Measurements from ENCODE around the gene SERGEF.

SERGEF gene

DNA sequence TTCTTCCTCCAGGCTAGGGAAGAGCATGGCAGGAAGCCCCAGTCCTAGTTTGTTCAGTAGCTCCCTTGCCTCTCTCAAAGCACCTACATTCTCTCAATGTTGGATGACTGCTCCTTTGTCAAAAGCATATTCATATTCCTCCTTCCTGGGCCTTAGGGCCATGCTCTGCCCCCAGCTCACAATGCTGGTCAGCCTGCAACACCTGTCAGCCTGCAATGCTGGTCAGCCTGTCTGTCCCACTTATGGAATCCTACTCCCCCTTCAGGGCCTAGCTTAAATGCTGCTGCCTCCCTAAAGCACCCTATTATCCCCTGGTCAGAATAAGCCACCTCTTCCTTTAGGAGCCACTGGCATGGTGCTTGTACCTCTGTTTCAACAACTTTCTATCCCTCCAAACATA is 45.2 kb downstream of the SERGEF start:
- H3K27ac ChIP-seq = no peak overlapping the region

DNA sequence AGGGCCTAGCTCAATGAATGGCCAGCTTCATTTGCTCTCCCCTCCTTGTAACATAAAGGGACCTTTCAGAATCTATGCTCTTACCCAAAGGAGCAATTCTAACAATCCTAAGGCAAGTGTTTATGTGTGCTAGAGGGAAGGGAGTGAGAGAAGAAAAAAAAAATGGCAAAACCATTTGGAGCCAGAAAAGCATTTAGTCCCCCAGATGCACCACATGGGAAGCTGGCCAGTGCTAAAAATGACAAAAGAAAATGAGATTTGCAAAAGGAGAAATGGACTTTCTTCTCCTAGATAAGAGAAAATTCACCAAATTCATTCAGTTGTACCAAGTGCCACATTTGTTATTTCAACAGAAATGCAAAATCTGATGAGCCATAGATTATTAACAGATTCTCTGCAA is 52.8 kb downstream of the SERGEF start:
- Histone ChIP-seq H3K4me3 (no peak overlapping the region), H3K27ac (no peak overlapping the region)

More for the DNA sequence above, 45.2 kb downstream of the SERGEF start:
- no peak overlapping the region for H3K4me3 ChIP-seq

DNA sequence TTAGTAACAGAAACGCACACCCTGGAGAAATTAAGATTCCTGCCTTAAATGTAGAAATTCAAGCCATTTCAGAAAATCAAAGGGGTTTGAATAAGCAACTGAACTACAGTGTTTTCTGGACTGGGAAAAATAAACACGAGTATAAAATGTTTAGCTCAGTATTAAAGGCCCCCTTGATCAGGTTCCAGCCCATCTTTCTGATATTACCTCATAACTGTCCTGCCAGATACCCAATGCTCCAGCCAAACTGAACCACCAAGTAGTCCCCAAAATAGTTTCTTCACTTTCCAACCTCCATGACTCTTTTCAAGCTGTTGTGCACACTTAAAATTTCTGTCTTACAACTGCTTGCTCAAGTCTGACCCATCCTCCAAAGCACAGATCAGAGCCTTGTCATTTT is 54.4 kb downstream of the SERGEF start:
- Histone ChIP-seq H3K27ac (no peak overlapping the region), H3K4me3 (no peak overlapping the region)

DNA sequence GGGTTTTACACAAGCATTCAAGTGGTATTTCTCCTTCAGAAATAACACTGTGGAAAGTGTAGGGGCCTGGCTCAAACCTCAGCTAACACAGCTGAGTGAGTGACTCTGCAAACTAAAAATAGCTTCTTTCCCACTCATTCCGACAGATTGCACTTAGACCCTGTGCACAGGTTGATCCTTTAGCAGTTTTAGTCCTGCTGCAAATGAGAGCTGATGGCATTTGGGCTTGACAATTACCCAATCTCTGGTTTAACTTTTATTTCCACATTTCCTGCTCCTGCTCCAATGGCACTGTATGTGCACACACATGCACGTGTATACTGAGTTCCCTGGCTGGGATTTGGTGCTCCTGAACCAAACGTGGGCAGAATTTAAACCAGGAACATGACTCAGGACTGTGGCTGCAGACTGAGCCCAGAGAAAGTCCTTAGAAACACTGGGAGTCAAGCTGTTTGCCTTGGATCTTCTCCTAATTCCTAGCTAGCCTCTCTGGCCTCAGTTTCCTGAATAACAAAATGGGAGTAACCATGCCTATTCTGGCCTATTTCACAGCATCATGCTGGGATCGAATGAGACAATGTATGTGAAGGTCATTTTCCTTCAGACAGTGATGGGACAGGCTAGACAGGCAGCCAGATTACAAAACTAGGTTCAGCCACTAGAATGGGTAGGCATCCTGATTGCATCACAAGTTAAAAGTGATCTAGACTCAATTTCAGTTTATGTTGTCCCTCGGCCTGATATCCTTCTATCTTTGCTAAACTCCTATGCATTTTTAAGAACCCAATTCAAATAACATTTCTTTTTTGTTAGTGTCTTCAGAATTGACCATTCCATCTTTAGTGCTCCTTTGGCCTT is 58.2 kb downstream of the SERGEF start:
- no peak overlapping the region for H3K27ac ChIP-seq
- H3K4me3 ChIP-seq = no peak overlapping the region

DNA sequence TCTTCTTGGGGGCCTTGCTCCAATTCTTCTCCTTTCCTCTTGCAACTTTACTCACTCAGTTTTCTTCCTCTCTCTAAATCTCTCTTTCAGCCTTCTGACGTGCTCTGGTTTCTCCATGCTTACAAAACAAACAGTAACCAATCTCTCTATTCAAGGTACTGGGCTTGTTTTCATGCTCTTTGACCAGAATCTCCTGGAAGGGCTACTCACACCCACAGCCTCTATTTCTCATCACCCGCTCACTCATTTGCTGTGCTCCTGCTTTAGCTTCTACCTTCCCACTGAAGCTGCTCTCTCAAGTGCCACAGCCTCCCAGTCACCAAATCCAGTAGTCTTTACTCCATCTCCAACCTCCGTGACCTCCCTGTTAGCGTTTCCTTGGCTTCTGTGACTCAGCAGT is 60.4 kb downstream of the SERGEF start:
- H3K4me3 ChIP-seq = no peak overlapping the region
- no peak overlapping the region for H3K27ac ChIP-seq

DNA sequence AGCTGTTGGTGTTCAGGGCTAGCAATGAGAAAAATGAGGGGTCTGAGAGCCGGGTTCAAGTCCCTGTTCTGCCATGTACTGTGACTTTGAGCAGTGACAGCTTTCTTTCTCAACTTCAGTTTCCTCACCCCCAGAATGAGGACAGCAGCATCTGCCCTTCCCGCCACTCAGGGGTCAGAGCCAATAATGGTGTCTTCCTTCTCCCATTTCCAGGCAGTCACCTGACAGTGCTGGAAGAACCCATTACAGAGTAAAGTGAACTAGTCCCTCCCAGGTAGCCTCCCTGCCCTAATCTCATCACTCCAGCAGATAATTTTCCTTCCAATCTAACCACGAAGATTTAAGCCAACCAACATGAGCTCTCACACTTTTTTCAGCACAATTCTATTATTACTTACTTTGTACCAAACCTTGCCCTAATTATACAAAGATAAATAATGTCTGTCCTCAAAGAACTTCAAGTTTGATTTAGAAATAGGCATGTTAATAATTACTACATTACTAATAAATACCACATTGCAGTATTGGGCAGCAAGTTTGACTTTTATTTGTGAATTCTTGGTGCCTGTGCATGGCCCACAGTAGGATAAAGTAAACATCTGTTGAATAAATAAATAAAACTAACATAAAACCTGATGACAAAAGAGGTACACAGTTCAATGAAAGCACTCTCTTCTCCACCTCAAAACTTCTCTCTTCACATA is 61.0 kb downstream of the SERGEF start:
- Histone ChIP-seq H3K4me3 (no peak overlapping the region), H3K27ac (no peak overlapping the region)

DNA sequence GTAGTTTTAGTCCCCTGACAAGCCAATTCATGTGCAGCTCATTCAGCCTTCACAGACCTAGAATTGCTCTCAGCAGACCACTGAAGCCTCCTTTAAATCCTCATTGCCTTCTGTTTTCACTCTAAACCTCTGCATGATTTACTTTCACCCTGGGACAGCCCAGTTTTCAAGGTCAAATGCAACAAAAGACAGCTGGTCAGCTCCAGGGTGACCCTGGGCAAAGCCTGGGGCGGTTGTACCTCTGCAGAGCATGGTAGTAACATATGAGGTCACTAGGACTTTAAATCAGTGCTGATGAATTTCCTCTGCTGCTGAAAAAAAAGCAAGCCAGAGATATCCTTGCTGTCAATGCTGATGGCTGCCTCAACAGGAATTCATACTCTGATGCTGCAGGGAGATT is 62.2 kb downstream of the SERGEF start:
- Histone ChIP-seq H3K4me3 (no peak overlapping the region), H3K27ac (no peak overlapping the region)

DNA sequence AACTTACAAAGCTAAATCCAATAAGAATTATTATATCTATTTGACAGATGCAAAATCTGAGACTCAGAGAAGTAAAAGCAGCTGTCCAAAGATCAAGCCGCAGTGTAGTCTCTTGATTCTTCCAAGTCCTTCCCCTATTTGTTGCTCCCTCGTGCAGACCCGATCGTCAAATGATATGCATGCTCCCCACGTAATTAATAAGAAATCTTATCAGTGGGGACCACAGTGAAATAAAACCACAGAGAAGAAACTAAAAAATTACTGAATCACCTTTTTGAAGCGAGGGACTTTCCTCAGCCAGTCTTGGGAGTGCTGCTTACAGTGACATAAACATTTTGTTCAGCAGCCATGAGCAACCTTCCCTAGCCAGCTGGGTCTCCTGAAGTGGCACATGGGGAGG is 64.6 kb downstream of the SERGEF start:
- Histone ChIP-seq H3K4me3 (no peak overlapping the region), H3K27ac (no peak overlapping the region)

DNA sequence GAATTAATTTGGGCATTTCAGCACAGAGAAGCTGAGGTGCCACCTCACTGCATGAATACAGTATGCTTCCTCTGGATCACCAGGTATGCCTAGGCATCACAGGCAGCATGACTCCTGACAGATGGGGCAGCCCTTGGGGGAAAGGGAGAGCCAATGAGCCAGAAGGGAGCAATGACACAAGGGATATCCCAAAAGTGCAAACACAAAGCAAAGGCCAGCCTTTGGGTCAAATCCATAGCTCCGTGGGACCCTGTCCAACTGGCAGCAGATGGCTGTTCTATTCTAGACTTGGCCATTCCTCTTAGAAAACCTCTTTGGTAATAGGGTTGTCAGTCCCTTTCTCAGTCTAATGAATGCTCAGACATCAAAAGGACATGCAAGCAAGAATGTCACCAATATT is 73.3 kb downstream of the SERGEF start:
- Histone ChIP-seq H3K27ac (no peak overlapping the region), H3K4me3 (no peak overlapping the region)

DNA sequence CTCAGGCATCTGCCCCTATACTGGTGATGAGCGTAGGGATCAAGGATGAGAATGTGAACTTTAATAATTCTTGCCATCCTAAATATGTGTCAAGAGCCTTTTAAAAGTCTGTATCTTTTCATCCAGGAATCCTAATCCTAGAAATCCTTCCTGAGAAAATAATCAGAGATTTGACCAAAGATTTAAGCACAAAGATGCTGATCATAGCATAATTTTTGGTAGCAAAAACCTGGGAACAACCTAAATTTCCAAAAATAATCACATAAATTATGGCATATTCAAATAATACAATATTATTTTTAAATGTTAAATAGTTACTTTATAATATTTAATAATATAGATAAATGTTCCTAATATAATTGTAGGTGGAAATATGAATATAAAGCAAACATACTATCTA is 76.1 kb downstream of the SERGEF start:
- H3K27ac ChIP-seq = no peak overlapping the region
- H3K4me3 ChIP-seq = no peak overlapping the region

DNA sequence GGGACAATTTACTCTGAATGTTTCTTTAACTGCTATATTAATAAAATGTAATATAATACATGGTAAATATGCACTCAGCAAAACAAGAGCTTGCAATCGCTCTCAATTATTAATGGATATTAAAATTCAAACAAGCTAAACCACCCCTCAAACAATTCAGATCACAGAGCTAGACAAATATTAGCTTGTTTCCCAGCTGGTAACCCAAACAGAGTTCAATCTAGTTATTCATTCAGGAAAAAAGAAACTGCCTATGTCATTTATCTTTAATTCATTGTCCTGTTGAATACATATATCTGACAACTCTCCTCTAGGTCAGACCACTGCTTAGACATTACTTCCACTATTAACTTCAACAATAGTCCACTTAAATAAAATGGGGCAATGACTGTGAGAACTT is 78.7 kb downstream of the SERGEF start:
- H3K27ac ChIP-seq = no peak overlapping the region
- H3K4me3 ChIP-seq = no peak overlapping the region

DNA sequence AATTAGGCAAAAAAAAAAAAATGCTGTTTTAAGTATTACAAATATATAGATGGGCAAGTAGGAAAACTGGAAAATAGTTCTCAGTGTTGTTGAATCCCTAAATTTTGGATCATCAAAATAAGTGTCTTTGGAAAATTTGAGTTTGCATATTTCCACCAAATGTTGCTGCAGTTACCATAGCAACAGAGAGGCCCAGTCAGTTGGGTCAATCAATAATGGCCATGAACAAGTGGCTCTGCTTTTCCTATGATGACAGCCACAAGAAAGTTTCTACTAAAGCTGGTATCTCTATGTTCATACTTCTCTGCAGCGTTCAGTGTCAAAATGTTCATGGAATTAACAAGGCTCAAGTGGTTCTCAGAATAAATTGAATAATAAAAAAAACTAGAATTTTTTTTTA is 79.1 kb downstream of the SERGEF start:
- Histone ChIP-seq H3K27ac (no peak overlapping the region), H3K4me3 (no peak overlapping the region)

DNA sequence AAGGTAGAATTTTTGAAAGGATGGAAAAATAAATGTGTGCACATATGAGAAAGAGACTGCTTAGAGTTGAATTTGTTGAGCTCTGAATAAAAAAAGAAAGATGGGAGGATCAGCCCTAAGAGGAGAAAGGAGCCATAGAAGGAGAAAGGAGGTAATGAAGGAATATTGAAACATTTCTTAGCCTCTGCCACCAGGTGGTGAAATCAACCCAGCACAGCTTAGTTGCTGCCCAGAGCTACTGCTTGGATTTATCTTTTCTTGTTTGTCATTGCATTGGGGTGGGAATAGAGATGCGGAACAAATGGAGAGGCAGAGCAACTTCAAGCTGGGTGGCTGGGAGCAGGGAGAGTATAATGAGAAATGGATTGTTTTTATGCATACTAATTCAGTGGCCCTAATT is 80.4 kb downstream of the SERGEF start:
- Histone ChIP-seq H3K27ac (no peak overlapping the region), H3K4me3 (no peak overlapping the region)

DNA sequence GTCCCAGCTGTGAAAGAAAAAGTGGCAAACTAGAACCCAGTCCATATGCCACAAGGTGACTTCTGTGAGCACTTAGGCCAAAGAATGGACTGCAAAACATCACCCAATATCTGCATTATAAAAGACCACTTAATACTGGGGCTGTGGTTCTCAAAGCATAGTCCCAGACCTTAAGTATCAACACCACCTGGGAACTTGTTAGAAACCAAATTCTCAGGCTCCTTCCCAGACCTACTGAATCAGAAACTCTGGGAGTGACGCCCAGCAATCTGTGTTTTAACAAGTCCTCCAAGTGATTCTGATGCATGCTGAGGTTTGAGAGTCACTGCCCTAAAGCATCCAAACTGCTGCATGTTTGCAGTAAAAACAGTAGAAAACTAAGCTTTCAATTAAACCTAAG is 81.3 kb downstream of the SERGEF start:
- Histone ChIP-seq H3K4me3 (no peak overlapping the region), H3K27ac (no peak overlapping the region)

DNA sequence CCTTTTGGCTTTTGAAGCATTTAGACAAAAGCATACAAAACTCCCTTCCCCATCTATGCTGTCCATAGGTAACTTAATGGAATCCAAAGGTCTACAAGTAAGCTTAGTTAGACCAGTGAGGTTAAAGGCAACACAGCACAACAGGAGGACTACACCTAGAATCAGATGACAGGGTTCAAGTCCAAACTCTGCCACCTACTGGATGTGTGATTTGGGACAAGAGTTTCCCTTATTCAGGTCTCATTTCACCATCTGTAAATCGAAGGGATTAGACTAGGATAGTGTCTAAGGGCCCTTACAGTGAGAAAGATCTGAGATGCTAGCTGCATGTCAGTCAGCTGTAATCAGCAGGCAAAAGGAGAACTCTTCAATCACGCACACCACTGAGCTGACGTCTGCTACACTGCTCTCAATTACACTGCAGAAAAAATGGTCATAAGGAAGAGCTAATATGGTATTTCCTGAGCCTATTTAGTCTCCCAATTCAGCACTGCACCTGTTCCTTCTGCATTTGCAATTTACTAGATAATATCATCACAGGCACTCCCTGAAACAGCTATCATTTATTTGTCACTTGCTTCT is 82.2 kb downstream of the SERGEF start:
- H3K27ac ChIP-seq = no peak overlapping the region

DNA sequence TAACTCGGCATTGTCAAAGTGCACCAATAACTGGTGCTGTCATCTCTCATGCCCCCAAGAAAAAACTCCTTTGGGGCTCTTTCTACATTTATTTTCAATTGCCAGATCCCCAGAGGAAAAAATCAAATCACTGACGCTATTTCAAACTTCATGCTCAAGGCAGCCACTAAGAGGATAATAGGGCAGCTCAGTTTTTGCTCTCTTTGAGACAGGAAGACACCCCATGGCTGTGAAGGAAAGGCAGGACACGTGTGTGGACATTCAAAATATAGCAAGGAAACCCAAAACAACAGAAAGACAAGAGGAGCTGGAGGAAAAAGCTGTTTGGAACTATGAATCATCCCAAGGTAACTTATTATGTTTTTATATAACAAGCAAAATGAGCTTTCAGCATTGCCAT is 83.7 kb downstream of the SERGEF start:
- Histone ChIP-seq H3K27ac (no peak overlapping the region), H3K4me3 (no peak overlapping the region)

More for the DNA sequence above, 82.2 kb downstream of the SERGEF start:
- no peak overlapping the region for H3K4me3 ChIP-seq

DNA sequence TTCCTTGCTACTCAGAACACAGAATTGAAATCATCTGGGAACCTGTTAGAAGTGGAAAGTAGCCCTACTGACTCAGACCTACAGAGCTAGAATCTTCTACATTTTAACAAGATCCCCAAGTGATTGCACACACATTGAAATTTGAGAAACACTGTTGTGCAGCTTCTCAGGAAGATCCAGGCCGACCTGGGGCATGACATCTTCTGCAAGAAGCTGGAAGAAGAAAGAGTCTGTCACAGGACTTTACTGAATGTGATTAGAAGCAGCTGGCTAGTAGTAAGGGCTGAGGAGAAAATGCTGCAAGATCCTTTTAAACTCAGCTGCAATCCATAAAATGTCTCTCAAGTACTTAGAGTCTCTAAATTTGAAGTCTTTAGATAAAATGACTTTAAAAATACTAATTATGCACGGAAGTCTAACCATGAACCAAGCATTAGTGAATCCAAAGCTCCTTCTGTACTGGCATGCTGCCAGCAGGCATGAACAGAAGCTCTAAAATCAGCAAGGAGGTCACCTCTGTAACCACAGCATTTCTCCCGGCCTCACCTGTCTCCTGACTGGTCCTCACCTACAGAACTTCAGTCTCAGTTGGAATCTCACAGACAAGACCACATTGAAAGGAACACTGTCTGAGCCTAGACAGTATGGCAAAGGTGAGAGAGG is 85.0 kb downstream of the SERGEF start:
- H3K4me3 ChIP-seq = no peak overlapping the region

DNA sequence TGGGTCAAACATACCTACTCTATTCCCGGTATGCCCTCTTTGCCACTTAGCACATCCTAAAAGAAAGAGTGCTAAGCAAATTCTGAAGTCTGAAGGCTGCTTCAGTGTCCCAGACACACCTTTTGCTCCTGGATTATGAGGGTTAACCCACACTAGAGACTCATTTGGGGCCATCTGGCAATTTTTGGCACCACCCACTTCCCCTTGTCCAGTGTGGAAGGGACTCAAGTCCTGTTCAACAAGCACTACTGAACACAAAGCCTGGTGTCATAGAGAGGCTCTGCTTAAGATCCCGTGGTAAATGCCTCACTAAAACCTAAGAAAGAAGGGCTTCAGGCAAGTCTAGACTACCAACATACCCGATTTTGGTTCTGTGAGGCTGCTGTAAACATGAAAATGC is 85.8 kb downstream of the SERGEF start:
- Histone ChIP-seq H3K27ac (peak overlapping the region in 2 of 21 experiments; percentile 6 to 39), H3K4me3 (no peak overlapping the region)

More for the DNA sequence above, 85.0 kb downstream of the SERGEF start:
- peak overlapping the region in 2 of 21 experiments; percentile 6 to 56 for H3K27ac ChIP-seq

DNA sequence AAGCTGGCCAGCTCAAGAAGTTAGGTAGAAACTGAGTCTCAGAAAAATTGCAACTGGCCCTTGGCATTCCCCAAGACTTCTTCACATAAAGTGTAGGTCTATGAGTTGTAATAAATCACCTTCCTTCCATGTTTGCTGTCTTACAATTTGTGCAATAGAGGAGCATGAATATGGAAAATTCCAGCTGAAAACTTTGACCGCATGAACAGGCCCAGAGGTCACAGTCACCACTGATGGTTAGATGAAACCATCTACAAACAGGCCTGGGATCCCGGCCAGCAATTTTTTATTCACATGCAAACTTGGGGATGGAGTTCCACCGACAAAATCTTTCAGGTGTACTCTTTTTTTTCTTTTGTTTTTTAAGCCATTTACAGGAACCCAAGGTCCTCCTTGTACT is 88.1 kb downstream of the SERGEF start:
- Histone ChIP-seq H3K27ac (no peak overlapping the region), H3K4me3 (no peak overlapping the region)

DNA sequence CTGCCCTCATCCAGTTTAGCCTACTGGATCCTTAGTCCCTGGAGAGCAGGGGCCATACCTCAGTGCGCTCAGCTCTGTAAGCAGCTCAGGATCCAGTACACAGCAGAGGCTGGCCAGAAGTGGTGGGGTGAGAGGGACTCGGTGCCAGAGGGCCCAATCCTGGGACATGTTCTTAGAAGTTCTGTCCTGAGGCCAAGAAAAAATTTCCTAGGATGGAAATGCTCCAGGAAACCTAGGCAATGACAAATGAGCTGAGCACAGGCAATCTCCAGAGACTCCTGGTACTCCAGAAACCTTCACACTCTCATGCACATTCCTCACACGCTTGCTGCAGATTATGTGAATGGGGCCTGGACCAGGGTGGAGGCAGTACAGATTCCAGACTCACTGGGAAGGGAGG is 89.6 kb downstream of the SERGEF start:
- Histone ChIP-seq H3K4me3 (no peak overlapping the region), H3K27ac (peak overlapping the region in 1 of 21 experiments; percentile 16)
